ENCODE results near the gene CWF19L1. TPM values are rescaled to one million over a fixed set of nuclear protein-coding genes. Genes with fewer than 3 reads are reported as not detected.

CWF19L1 gene
- total RNA-seq, 2 donors from 2014 or later = 41.1 to 50.6 TPM

DNA sequence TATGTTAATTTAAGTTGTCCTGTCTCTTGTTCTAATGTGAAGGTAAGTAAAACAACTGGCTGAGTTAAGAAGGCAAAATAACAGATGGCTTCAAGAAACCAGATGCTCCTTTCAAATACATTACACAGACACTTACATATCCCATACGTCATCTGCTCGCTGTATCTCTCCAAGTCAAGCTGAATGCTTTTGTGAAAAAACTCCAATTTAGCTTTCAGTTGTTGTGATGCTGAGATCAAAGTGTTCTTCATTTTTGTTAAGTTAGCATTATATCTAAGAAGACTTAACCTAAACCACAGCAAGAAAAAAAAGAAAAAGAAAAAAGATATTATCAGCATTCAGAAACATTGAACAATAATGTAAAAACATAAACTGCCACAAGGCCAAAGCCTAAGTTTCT, 63.1 kb downstream of the CWF19L1 start:
- ATAC-seq = no peak
- H3K36me3 Mint-ChIP-seq = peaks cover 4 to 7% of the 10 kb centered on the region in 2 donors
- no peak for DNase-seq (ENCODE audit: low spot score in 2 of 2)
- H3K27ac Mint-ChIP-seq = no peak overlapping the region
- H3K9me3 Mint-ChIP-seq = no peaks in the 10 kb centered on the region

DNA sequence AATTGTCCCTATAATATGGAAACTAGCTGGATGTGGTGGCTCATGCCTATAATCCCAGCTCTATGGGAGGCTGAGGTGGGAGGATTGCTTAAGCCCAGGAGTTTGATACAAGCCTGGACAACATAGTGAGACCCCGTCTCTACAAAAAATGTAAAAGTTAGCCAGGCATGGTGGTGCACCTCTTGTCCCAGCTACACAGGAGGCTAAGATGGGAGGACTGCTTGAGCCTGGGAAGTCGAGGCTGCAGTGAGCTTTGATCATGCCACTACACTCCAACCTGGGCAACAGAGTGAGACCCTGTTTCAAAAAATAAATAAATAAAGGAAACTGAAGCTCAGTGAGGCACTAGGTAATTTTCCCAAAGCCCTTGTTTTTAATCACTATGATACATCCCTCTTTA, 65.9 kb downstream of the CWF19L1 start:
- Mint-ChIP-seq H3K27ac (no peak overlapping the region), H3K9me3 (no peaks in the 10 kb centered on the region), H3K36me3 (peaks cover 7 to 8% of the 10 kb centered on the region in 2 donors)
- DNase-seq (ENCODE audit: low spot score in 2 of 2) (no peak), ATAC-seq (no peak)

DNA sequence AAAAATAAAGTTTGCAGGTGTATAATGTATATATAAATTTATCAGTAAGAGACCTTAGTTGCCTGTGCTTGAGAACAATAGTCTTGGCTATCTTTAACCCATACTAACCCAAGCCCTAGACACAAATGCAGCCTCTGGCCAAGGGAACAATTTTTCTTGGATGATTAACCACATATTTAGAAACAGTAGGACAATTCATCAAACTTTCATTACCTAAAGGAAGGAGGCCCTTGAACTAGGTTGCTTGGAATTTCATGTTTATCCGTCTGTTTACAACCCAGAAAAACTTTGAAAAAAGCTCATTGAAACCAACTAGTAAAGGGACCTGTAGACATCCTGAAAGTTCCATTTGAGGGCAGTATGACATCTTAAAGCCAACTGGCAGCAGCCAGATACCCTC, 72.7 kb downstream of the CWF19L1 start:
- Mint-ChIP-seq H3K36me3 (peaks cover 12 to 16% of the 10 kb centered on the region in 2 donors), H3K27ac (no peak overlapping the region), H3K9me3 (no peaks in the 10 kb centered on the region)

DNA sequence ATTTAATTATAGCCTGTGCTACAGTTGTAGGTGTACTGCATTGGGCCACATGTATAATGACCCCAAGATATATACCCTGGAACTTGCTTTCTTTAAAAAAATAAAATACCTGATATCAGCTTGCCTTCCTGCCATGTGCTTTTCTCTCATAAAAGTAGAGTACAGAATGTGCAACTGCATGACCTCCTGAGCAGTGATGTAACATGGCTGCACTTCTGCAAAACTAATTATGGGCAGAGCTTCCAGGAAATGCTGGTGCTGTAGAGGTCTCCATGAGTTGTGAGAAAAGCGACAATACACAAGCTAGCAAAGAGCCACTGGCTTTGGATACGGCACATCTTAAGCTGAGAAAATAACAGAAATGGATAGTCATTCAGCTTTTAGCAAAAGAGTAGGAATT, 75.1 kb downstream of the CWF19L1 start:
- Mint-ChIP-seq H3K27ac (no peak overlapping the region), H3K9me3 (no peaks in the 10 kb centered on the region), H3K36me3 (peaks cover 12 to 16% of the 10 kb centered on the region in 2 donors)
- ATAC-seq (no peak), DNase-seq (ENCODE audit: low spot score in 2 of 2) (no peak)

More for the DNA sequence above, 72.7 kb downstream of the CWF19L1 start:
- no peak for ATAC-seq
- DNase-seq (ENCODE audit: low spot score in 2 of 2) = no peak

DNA sequence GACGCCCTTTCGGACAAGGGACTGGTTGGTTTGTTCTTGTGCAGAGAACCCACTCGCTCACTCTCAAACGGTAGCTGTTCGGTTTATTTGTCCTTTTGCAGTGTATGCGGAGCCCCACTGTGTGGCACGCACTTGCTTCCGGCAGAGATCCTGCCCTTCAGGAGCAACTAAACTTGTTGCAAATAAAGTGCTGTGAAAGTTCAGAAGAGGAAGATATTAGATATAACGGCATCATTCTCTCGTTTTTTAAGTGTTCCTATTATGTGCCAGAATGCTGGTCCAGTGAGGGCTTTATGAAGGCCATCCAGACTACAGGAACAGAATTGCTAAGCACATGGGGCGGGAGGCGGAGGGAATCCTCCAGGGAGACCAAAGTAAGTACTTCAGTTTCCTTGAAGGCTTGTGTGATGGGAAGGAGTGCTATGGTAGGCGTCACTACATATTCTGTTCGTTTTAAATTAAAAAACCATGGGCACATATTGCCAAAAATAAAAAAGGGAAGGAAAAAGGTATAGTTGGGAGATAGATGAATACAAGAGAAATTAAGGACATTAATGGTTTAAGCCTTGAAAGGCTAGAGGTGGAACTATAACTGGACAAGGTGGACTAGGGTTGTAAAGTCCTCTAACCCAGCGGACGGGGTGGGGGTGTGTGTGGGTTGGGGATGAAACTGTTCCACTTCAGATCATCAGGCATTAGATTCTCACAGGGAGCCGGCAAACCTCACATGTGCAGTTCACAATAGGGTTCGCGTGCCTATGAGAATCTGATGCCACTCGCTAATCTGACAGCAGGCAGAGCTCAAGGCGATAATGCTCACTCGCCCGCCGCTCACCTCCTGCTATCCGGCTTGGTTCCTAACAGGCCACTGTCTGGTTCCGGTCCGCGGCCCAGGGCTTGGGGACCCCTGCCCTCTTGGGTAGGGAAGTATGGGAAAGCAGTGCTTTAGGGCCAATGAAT, 80.9 kb downstream of the CWF19L1 start:
- DNase-seq (ENCODE audit: low spot score in 2 of 2) (peak in 1 of 2 donors; percentile 55), ATAC-seq (peak; percentile 58 to 73)
- Mint-ChIP-seq H3K27ac (peak overlapping the region; percentile 96 to 99), H3K36me3 (peaks cover 49% of the 10 kb centered on the region in 2 donors), H3K9me3 (no peaks in the 10 kb centered on the region)

DNA sequence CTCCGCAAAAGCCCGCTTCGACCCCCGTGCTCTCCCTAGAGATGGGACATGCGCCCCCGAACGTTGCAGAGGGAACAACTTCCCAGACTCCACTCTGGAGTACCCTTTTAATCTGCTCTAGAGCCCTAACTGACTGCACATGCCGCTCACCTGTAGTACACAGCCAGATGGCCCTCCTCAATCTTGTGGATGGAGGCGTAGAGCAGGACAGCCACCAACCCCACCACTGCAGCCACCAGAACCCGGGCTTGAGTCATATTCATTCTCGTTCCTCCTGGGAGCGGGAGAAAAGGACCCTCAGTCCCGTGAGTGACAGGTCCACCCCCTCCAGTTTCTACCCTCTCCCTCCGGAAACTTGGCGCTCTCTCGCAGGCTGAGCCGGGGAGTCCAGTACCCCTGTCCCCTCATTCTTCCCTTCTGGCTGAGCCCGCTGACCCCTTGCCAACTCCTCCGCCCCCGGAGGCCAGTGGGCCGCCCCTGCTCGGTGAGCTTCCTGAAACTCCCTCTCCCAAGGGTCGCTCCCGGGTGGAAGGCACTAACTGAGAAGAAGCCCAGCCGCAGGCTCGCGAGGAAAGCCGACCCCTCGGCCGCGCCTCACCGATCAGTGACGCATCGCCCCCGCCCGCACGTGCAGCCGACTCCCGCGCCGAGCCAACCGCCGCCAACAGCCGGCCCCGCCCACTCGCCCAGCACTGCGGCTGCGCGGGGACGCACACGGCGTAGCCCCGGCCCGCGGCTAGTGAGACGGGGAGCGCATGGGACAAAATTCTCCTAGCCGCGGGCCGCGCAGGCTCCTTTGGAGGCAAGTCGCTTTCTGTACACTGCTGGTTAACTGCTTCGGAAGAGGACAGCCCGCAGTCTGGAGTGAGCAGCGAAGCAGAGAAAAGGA, 81.8 kb downstream of the CWF19L1 start, which contains the start of gene ERLIN1:
TSS of gene ERLIN1 (minus strand) at position 666 of the 889 bp plus-strand sequence. CDS start at position 263, 403 bp downstream.
- peak; percentile 94 to 95 for DNase-seq (ENCODE audit: low spot score in 2 of 2)
- peak; percentile 89 to 93 for ATAC-seq
- no peaks in the 10 kb centered on the region for H3K9me3 Mint-ChIP-seq
- H3K27ac Mint-ChIP-seq = peak within 1 kb of the TSS; percentile 96 to 99
- H3K36me3 Mint-ChIP-seq = peaks cover 41 to 42% of the 10 kb centered on the region in 2 donors

DNA sequence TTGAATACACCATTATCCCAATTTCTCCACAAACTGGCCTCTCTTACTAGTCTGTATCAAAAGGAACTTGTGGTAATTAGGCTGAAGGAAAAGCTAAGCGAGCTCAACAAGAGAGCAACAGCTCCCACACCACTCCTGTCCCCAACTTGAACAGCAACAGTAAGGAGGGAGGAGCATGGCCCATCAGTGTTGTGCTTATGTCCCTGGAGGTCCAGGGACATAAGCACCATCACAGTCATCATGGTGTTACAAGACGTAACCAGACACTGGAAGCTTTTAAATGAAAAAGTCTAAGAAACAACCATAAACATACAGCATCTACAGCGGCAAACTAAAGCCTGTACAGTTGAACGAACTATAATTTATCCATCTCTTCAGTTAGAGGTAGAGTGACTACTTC, 82.6 kb downstream of the CWF19L1 start:
- ATAC-seq (no peak), DNase-seq (ENCODE audit: low spot score in 2 of 2) (no peak)
- no peaks in the 10 kb centered on the region for H3K9me3 Mint-ChIP-seq
- peaks cover 38 to 42% of the 10 kb centered on the region in 2 donors for H3K36me3 Mint-ChIP-seq
- peak overlapping the region; percentile 96 to 99 for H3K27ac Mint-ChIP-seq

DNA sequence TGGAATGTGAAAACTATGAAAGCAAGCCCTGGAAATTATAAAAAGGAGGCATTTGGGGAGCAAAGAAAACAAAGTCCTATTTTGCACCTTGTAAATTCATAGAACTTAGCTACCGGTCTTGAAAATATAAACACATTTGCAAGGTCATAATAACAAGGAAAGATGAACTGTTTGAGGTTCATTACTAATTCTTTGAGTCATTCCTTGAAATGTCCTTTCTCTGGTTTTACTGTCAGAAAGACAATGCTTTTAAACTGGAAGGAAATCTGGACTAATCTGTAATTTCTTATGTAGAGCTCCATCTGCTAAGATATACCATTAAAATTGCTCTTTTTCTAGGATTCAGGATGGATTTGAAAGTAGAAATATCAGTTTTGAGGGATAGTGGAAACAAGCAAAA, 83.0 kb downstream of the CWF19L1 start:
- H3K27ac Mint-ChIP-seq = peak overlapping the region; percentile 13 to 99
- DNase-seq (ENCODE audit: low spot score in 2 of 2) = no peak
- no peaks in the 10 kb centered on the region for H3K9me3 Mint-ChIP-seq
- H3K36me3 Mint-ChIP-seq = peaks cover 38 to 42% of the 10 kb centered on the region in 2 donors
- no peak for ATAC-seq

DNA sequence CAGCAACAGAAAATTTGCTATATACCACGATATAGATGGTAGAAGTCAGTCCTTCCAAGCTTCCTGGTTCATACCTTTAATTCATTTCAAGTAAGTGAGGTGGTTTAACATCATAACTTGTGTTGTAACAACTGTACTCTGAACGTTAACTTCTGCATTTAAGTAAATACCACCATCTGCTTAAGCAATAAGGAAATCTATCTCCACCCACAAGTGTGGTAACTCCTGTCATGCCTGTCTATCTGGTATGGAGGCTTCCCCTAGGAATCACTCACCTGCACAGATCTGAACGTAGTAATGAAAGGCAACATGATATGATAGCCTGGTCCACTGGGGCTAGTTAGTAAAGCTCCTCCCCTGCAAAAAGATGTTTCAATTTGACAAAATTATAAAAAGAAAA, 84.0 kb downstream of the CWF19L1 start:
- no peaks in the 10 kb centered on the region for H3K9me3 Mint-ChIP-seq
- no peak for ATAC-seq
- no peak for DNase-seq (ENCODE audit: low spot score in 2 of 2)
- H3K36me3 Mint-ChIP-seq = peaks cover 38 to 42% of the 10 kb centered on the region in 2 donors
- H3K27ac Mint-ChIP-seq = no peak overlapping the region

DNA sequence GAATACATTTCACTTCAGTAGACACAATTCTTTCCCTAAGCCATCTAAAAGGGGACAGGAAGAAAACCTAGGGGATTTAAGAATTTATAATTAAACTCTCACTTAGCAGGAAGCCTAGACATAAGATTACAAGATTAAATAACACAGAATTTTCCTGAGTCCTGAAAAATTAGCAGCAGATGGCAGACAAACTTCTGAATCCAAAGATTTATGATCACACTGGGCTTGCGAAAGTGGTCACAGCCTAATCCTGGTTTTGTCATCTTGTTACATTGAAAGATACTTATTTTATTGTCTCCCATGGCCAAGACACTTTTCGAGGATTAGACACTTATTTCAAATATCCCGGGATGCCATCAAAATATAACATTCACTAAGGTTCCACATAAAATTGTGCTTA, 84.5 kb downstream of the CWF19L1 start:
- DNase-seq (ENCODE audit: low spot score in 2 of 2) (no peak), ATAC-seq (no peak)
- Mint-ChIP-seq H3K27ac (no peak overlapping the region), H3K9me3 (no peaks in the 10 kb centered on the region), H3K36me3 (peaks cover 38 to 42% of the 10 kb centered on the region in 2 donors)

Other genes starting within 250 kb of the CWF19L1 start
- not detected for gene CPN1, start 185.8 kb downstream of the CWF19L1 start, total RNA-seq
- 10 to 100 TPM; 16.8 to 17.5 TPM for gene ERLIN1, start 81.6 kb downstream of the CWF19L1 start, total RNA-seq
- 10 to 100 TPM; 18.8 to 42.4 TPM for gene CHUK, start 38.0 kb downstream of the CWF19L1 start, total RNA-seq
- 100 to 1,000 TPM in 1 of 2 donors, 10 to 100 TPM in 1; 48.0 to 112 TPM for gene BLOC1S2, start 19.0 kb upstream of the CWF19L1 start, total RNA-seq
- under 1 TPM in 1 of 2 donors, not detected in 1; 0.10 TPM for gene PKD2L1, start 62.6 kb upstream of the CWF19L1 start, total RNA-seq
- 100 to 1,000 TPM in 1 of 2 donors, 10 to 100 TPM in 1; 67.5 to 185 TPM for gene SCD, start 79.6 kb upstream of the CWF19L1 start, total RNA-seq
- under 1 TPM; 0.20 to 0.45 TPM for gene WNT8B, start 195.4 kb upstream of the CWF19L1 start, total RNA-seq

All from activated naive CD4-positive, alpha-beta T cell treated with anti-CD3 and anti-CD28 coated beads, Interleukin-2, amount 50 U/mL, for 72 hours (primary cell).